ENCODE measurements around the gene MIDN. TPM values are rescaled to one million over a fixed set of nuclear protein-coding genes. Genes with fewer than 3 reads are reported as not detected.
"Not testable (repeated sequence)": the region's sequence is repeated elsewhere in the genome, so short reads cannot be mapped to it uniquely, and the experiment has no call there.

Gene MIDN
- total RNA-seq, 6 experiments from 2014 or later, result 58.4 to 73.3 (median 67.4) TPM

- Mint-ChIP-seq H3K27me3 (ENCODE audit: insufficient read depth) (peaks cover 6% of the 10 kb centered on the region), H3K27ac (no peak overlapping the region), H3K9me3 (no peaks in the 10 kb centered on the region), H3K36me3 (ENCODE audit: low read depth) (no peaks in the 10 kb centered on the region), H3K4me3 (no peak overlapping the region), H3K4me1 (ENCODE audit: low read depth) (no peaks in the 10 kb centered on the region)
- DNase-seq, result no peak
- no peak for TF ChIP-seq CTCF (IDR thresholded peaks at IDR 0.05)
Observed at GRCh38 chr19:1304197-1304924, 56.0 kb downstream of the MIDN start.

GRCh38 chr19:1305354-1305753, 57.0 kb downstream of the MIDN start:
- DNase-seq; H3K4me3 Mint-ChIP-seq; H3K4me1 Mint-ChIP-seq (ENCODE audit: low read depth): not testable (repeated sequence)

GRCh38 chr19:1307320-1307719, 58.9 kb downstream of the MIDN start:
- Mint-ChIP-seq H3K4me1 (ENCODE audit: low read depth) (no peaks in the 10 kb centered on the region), H3K27me3 (ENCODE audit: insufficient read depth) (peaks cover 6% of the 10 kb centered on the region), H3K4me3 (no peak overlapping the region), H3K27ac (no peak overlapping the region), H3K9me3 (no peaks in the 10 kb centered on the region), H3K36me3 (ENCODE audit: low read depth) (no peaks in the 10 kb centered on the region)
- DNase-seq, result no peak
- no peak for TF ChIP-seq CTCF (IDR thresholded peaks at IDR 0.05)

More at GRCh38 chr19:1305354-1305753, 57.0 kb downstream of the MIDN start:
- not testable (repeated sequence) for H3K9me3 Mint-ChIP-seq; H3K27ac Mint-ChIP-seq; H3K36me3 Mint-ChIP-seq (ENCODE audit: low read depth); H3K27me3 Mint-ChIP-seq (ENCODE audit: insufficient read depth)

GRCh38 chr19:1307755-1308303, 59.4 kb downstream of the MIDN start:
- Mint-ChIP-seq H3K4me3 (no peak overlapping the region), H3K36me3 (ENCODE audit: low read depth) (no peaks in the 10 kb centered on the region), H3K27me3 (ENCODE audit: insufficient read depth) (peaks cover 6% of the 10 kb centered on the region), H3K27ac (no peak overlapping the region), H3K4me1 (ENCODE audit: low read depth) (no peaks in the 10 kb centered on the region), H3K9me3 (no peaks in the 10 kb centered on the region)
- no peak for TF ChIP-seq CTCF (IDR thresholded peaks at IDR 0.05)
- no peak for DNase-seq

- Mint-ChIP-seq H3K4me3 (no peak overlapping the region), H3K27me3 (ENCODE audit: insufficient read depth) (peaks cover 4% of the 10 kb centered on the region), H3K9me3 (no peaks in the 10 kb centered on the region), H3K4me1 (ENCODE audit: low read depth) (no peaks in the 10 kb centered on the region), H3K36me3 (ENCODE audit: low read depth) (no peaks in the 10 kb centered on the region), H3K27ac (no peak overlapping the region)
- no peak for DNase-seq
- TF ChIP-seq CTCF (IDR thresholded peaks at IDR 0.05), result no peak
Observed at GRCh38 chr19:1308718-1309117, 60.3 kb downstream of the MIDN start.

Other genes starting within 250 kb of the MIDN start
- under 1 TPM; 0.34 to 0.66 (median 0.41) TPM for gene GRIN3B, start 248.2 kb upstream of the MIDN start, total RNA-seq (2021; fragmentation: NEBNext Ultra II Directional; extraction: Animal tissue kit (Norgen Biotek cat#: 25700))
- gene TMEM259, start 227.5 kb upstream of the MIDN start, total RNA-seq (2021; fragmentation: NEBNext Ultra II Directional; extraction: Animal tissue kit (Norgen Biotek cat#: 25700)), result 100 to 1,000 TPM; 127 to 164 (median 149) TPM
- gene RNU6-2, start 227.1 kb upstream of the MIDN start, total RNA-seq (2021; fragmentation: NEBNext Ultra II Directional; extraction: Animal tissue kit (Norgen Biotek cat#: 25700)), result not detected
- gene CNN2, start 222.0 kb upstream of the MIDN start, total RNA-seq (2021; fragmentation: NEBNext Ultra II Directional; extraction: Animal tissue kit (Norgen Biotek cat#: 25700)), result 100 to 1,000 TPM; 483 to 579 (median 507) TPM
- gene ABCA7, start 208.5 kb upstream of the MIDN start, total RNA-seq (2021; fragmentation: NEBNext Ultra II Directional; extraction: Animal tissue kit (Norgen Biotek cat#: 25700)), result 1 to 10 TPM; 4.6 to 8.1 (median 6.6) TPM
- gene ARHGAP45, start 181.4 kb upstream of the MIDN start, total RNA-seq (2021; fragmentation: NEBNext Ultra II Directional; extraction: Animal tissue kit (Norgen Biotek cat#: 25700)), result under 1 TPM; 0.28 to 0.74 (median 0.60) TPM
- gene POLR2E, start 153.2 kb upstream of the MIDN start, total RNA-seq (2021; fragmentation: NEBNext Ultra II Directional; extraction: Animal tissue kit (Norgen Biotek cat#: 25700)), result 100 to 1,000 TPM; 224 to 289 (median 250) TPM
- 100 to 1,000 TPM; 193 to 237 (median 223) TPM for gene GPX4, start 144.6 kb upstream of the MIDN start, total RNA-seq (2021; fragmentation: NEBNext Ultra II Directional; extraction: Animal tissue kit (Norgen Biotek cat#: 25700))
- 10 to 100 TPM; 33.7 to 49.8 (median 41.5) TPM for gene SBNO2, start 74.3 kb upstream of the MIDN start, total RNA-seq (2021; fragmentation: NEBNext Ultra II Directional; extraction: Animal tissue kit (Norgen Biotek cat#: 25700))
- gene STK11, start 42.8 kb upstream of the MIDN start, total RNA-seq (2021; fragmentation: NEBNext Ultra II Directional; extraction: Animal tissue kit (Norgen Biotek cat#: 25700)), result 10 to 100 TPM; 52.9 to 59.1 (median 56.7) TPM
- 10 to 100 TPM in 1 of 6 experiments, 1 to 10 TPM in 5; 7.6 to 12.7 (median 8.6) TPM for gene CBARP, start 10.6 kb upstream of the MIDN start, total RNA-seq (2021; fragmentation: NEBNext Ultra II Directional; extraction: Animal tissue kit (Norgen Biotek cat#: 25700))
- 100 to 1,000 TPM; 190 to 243 (median 217) TPM for gene ATP5F1D, start 6.8 kb upstream of the MIDN start, total RNA-seq (2021; fragmentation: NEBNext Ultra II Directional; extraction: Animal tissue kit (Norgen Biotek cat#: 25700))
- 100 to 1,000 TPM; 160 to 243 (median 190) TPM for gene CIRBP, start 20.7 kb downstream of the MIDN start, total RNA-seq (2021; fragmentation: NEBNext Ultra II Directional; extraction: Animal tissue kit (Norgen Biotek cat#: 25700))
- 10 to 100 TPM; 54.2 to 77.6 (median 63.8) TPM for gene FAM174C, start 26.9 kb downstream of the MIDN start, total RNA-seq (2021; fragmentation: NEBNext Ultra II Directional; extraction: Animal tissue kit (Norgen Biotek cat#: 25700))
- not detected for gene EFNA2, start 37.3 kb downstream of the MIDN start, total RNA-seq (2021; fragmentation: NEBNext Ultra II Directional; extraction: Animal tissue kit (Norgen Biotek cat#: 25700))
- gene NDUFS7, start 135.3 kb downstream of the MIDN start, total RNA-seq (2021; fragmentation: NEBNext Ultra II Directional; extraction: Animal tissue kit (Norgen Biotek cat#: 25700)), result 100 to 1,000 TPM in 2 of 6 experiments, 10 to 100 TPM in 4; 91.9 to 105 (median 97.6) TPM
- 10 to 100 TPM; 55.2 to 71.3 (median 67.7) TPM for gene GAMT, start 153.0 kb downstream of the MIDN start, total RNA-seq (2021; fragmentation: NEBNext Ultra II Directional; extraction: Animal tissue kit (Norgen Biotek cat#: 25700))
- 100 to 1,000 TPM in 4 of 6 experiments, 10 to 100 TPM in 2; 87.2 to 109 (median 103) TPM for gene DAZAP1, start 159.0 kb downstream of the MIDN start, total RNA-seq (2021; fragmentation: NEBNext Ultra II Directional; extraction: Animal tissue kit (Norgen Biotek cat#: 25700))
- gene RPS15, start 189.8 kb downstream of the MIDN start, total RNA-seq (2021; fragmentation: NEBNext Ultra II Directional; extraction: Animal tissue kit (Norgen Biotek cat#: 25700)), result 1,000 to 10,000 TPM; 1,047 to 1,358 (median 1,277) TPM
- gene APC2, start 201.5 kb downstream of the MIDN start, total RNA-seq (2021; fragmentation: NEBNext Ultra II Directional; extraction: Animal tissue kit (Norgen Biotek cat#: 25700)), result under 1 TPM; 0.18 to 0.47 (median 0.32) TPM
- gene C19orf25, start 230.6 kb downstream of the MIDN start, total RNA-seq (2021; fragmentation: NEBNext Ultra II Directional; extraction: Animal tissue kit (Norgen Biotek cat#: 25700)), result 10 to 100 TPM; 26.7 to 34.8 (median 29.6) TPM
- 1 to 10 TPM in 3 of 6 experiments, under 1 TPM in 3; 0.34 to 1.2 (median 0.98) TPM for gene PCSK4, start 241.8 kb downstream of the MIDN start, total RNA-seq (2021; fragmentation: NEBNext Ultra II Directional; extraction: Animal tissue kit (Norgen Biotek cat#: 25700))
- 1 to 10 TPM; 1.7 to 4.6 (median 2.1) TPM for gene REEP6, start 242.6 kb downstream of the MIDN start, total RNA-seq (2021; fragmentation: NEBNext Ultra II Directional; extraction: Animal tissue kit (Norgen Biotek cat#: 25700))

All from HFFc6 (cell line).